PFSK-1 (cell line): ENCODE results near the gene NTM.

Experiments
- FOXP2 ChIP-seq: optimal IDR thresholded peaks from 2 replicates; pipeline ENCODE3; 2011; ENCODE audit warnings: borderline replicate concordance, control low read depth, inconsistent platforms; ENCODE audit not compliant: insufficient read depth; ENCODE audit errors: extremely low read length, extremely low read depth
- POLR2AphosphoS5 ChIP-seq: IDR thresholded peaks from 2 replicates; pipeline ENCODE4 v1.6.1; 2012; ENCODE audit warnings: low read depth, mild to moderate bottlenecking, control low read depth, low read length, moderate library complexity
- SIN3A ChIP-seq: IDR thresholded peaks from 2 replicates; pipeline ENCODE4 v1.6.1; 2012; ENCODE audit warnings: mild to moderate bottlenecking, low read length, moderate library complexity, borderline replicate concordance; ENCODE audit not compliant: insufficient read depth
- TAF1 ChIP-seq: IDR thresholded peaks from 2 replicates; pipeline ENCODE4 v1.6.1; 2012; ENCODE audit warnings: low read length, control low read depth, borderline replicate concordance; ENCODE audit not compliant: insufficient read depth
- TF ChIP-seq, protein P1 (sequence below), 2 experiments: IDR thresholded peaks; 2 replicates each; pipeline versions ENCODE4 v1.6.1 to v1.8.0; 2011 to 2012; ENCODE audit warnings: low read depth in 2 of 2, low read length in 2 of 2, control low read depth in 1 of 2, inconsistent platforms in 1 of 2, mild to moderate bottlenecking in 1 of 2, moderate library complexity in 1 of 2; ENCODE audit not compliant: insufficient read depth in 1 of 2

NTM gene

DNA sequence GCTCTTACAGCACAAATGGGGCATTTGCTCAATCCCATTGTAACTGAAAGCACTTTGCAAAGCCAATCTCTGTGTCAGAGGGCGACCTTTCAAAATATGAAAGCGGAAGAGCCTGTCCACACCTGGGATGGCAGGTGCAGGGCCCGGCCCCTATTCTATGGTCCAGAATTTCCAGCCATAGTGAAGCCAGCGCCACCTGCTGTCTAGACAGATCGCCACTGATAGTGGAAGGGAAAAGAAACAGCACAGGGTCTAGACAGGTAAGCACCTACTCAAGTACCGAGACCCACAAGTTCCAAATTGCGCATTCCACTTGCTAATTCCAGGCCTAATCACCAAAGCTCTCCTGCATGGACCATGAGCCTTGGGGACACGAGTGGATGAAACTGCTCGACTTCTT lies 141.4 kb downstream of the NTM start:
- TF ChIP-seq POLR2AphosphoS5 (no peak), SIN3A (no peak), TAF1 (no peak), FOXP2 (no peak)
- TF ChIP-seq, protein P1, sequence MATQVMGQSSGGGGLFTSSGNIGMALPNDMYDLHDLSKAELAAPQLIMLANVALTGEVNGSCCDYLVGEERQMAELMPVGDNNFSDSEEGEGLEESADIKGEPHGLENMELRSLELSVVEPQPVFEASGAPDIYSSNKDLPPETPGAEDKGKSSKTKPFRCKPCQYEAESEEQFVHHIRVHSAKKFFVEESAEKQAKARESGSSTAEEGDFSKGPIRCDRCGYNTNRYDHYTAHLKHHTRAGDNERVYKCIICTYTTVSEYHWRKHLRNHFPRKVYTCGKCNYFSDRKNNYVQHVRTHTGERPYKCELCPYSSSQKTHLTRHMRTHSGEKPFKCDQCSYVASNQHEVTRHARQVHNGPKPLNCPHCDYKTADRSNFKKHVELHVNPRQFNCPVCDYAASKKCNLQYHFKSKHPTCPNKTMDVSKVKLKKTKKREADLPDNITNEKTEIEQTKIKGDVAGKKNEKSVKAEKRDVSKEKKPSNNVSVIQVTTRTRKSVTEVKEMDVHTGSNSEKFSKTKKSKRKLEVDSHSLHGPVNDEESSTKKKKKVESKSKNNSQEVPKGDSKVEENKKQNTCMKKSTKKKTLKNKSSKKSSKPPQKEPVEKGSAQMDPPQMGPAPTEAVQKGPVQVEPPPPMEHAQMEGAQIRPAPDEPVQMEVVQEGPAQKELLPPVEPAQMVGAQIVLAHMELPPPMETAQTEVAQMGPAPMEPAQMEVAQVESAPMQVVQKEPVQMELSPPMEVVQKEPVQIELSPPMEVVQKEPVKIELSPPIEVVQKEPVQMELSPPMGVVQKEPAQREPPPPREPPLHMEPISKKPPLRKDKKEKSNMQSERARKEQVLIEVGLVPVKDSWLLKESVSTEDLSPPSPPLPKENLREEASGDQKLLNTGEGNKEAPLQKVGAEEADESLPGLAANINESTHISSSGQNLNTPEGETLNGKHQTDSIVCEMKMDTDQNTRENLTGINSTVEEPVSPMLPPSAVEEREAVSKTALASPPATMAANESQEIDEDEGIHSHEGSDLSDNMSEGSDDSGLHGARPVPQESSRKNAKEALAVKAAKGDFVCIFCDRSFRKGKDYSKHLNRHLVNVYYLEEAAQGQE (IDR thresholded peaks at IDR 0.05; ENCODE audit: insufficient read depth in 1 of 2, low read depth in 2 of 2, low read length in 2 of 2), result no peak

GRCh38 chr11:131512228-131512627 lies 141.8 kb downstream of the NTM start:
- TF ChIP-seq SIN3A, result no peak
- no peak for TF ChIP-seq POLR2AphosphoS5
- TF ChIP-seq, protein P1 (IDR thresholded peaks at IDR 0.05; ENCODE audit: insufficient read depth in 1 of 2, low read depth in 2 of 2, low read length in 2 of 2), result no peak
- no peak for TF ChIP-seq FOXP2
- no peak for TF ChIP-seq TAF1

DNA sequence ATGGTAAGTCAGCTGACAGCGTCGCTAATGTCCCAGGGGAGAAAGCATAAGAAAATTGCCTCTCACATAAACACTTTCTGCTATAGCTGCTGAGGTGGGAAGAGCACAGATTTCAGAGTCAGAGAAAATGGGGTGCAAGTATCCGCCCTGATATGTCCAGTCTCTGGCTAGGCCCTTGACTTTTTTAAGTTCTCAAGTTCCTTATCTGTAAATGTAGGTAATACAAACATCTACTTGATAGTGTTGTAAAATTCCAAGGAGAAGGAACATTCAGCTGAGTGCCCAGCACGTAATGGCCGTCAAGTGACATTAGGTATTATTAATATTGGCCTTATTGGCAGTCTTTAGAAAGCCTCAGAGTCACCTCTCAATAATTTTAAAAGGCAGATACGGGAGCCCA lies 143.6 kb downstream of the NTM start:
- TF ChIP-seq FOXP2, result no peak

DNA sequence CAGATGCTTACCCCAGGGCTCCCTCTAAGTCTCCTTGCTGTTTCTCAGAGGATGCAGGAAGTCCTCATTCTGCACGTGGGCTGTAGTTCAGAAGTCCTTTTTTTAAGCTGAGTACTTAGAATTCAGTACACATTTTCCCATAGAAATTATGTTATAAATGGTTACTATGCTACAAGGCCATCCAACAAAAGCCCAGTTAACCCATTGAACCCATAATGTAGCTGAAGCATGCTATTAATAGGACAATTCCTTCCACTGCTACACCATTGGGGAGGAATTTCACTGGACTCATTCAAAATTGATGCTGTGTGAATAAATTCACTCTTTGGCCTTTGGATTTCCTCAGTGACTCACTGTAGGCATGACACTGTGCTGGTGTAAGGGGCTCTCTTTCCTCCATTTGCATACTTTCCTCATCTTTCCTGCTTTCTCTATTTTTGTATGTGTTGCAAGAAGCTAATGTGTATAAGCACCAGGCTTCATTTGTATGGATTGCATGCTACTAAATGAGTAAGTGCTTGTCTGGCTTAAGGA lies 148.0 kb downstream of the NTM start:
- TF ChIP-seq POLR2AphosphoS5, result no peak
- TF ChIP-seq, protein P1 (IDR thresholded peaks at IDR 0.05; ENCODE audit: insufficient read depth in 1 of 2, low read depth in 2 of 2, low read length in 2 of 2), result no peak
- TF ChIP-seq FOXP2, result no peak
- TF ChIP-seq SIN3A, result no peak
- TF ChIP-seq TAF1, result no peak

DNA sequence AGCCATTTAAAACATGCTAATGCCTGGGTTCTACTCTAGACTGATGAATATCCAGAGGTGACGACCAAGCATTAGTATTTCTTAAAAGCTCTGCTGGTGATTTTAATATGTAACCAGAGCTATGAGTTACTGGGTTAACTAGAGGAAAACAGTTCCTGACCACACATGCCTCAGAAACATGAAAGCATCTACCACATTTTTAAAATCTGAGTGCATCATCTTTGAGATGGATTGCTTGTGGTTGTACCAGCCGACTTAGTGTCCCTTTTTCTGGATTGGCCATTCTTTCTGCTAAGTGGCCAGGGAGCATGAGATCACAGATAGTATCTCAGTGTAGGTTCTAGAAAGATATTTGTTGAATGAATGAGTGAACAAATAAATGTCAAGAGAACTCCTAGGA lies 152.4 kb downstream of the NTM start:
- TF ChIP-seq TAF1, result no peak
- TF ChIP-seq, protein P1 (IDR thresholded peaks at IDR 0.05; ENCODE audit: insufficient read depth in 1 of 2, low read depth in 2 of 2, low read length in 2 of 2), result no peak
- TF ChIP-seq POLR2AphosphoS5, result no peak
- TF ChIP-seq SIN3A, result no peak
- no peak for TF ChIP-seq FOXP2
